SK-N-SH (cell line): ENCODE results near the gene KLK12.

ENCODE experiments used
- GABPA ChIP-seq: IDR thresholded peaks from 2 replicates; pipeline ENCODE4 v1.4.0; 2012; ENCODE audit warnings: low read depth, mild to moderate bottlenecking
- POLR2AphosphoS5 ChIP-seq: IDR thresholded peaks from 2 replicates; pipeline ENCODE4 v1.6.1; 2012; ENCODE audit warnings: low read depth, low read length
- YY1 ChIP-seq: IDR thresholded peaks from 2 replicates; pipeline ENCODE4 v1.4.0; 2012; ENCODE audit warnings: low read depth, mild to moderate bottlenecking
- TF ChIP-seq, protein P1 (sequence below): fragments of 200-600 bp; sonication (generic); IDR thresholded peaks from 2 replicates; pipeline ENCODE4 v1.6.1; 2017; ENCODE audit warnings: antibody characterized with exemption, mild to moderate bottlenecking, moderate library complexity
- TF ChIP-seq, protein P2 (sequence below): fragments of 150-350 bp; IDR thresholded peaks from 2 replicates; pipeline ENCODE4 v1.6.1; 2017; ENCODE audit warnings: antibody characterized with exemption, low read length, low read depth, borderline replicate concordance

DNA sequence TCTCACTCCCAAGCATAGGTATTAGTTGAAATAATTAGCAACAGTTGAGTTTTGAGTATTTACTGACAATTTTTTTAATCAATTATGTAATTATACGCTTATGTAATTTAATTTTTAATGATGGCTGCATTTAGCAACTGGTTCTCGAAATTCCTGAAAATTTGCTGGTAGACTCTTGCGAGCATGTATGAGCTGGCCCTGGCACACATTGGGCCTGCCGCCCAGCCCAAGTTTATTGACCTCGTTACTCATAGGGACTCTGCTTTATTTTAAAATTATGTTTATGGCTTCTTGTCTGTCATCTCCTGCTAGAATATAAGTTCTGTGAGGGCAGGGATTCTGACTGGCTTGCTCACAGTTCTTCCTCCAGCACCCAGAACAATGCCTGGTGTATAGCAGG, 41.2 kb upstream of the KLK12 start:
- TF ChIP-seq, protein P1, sequence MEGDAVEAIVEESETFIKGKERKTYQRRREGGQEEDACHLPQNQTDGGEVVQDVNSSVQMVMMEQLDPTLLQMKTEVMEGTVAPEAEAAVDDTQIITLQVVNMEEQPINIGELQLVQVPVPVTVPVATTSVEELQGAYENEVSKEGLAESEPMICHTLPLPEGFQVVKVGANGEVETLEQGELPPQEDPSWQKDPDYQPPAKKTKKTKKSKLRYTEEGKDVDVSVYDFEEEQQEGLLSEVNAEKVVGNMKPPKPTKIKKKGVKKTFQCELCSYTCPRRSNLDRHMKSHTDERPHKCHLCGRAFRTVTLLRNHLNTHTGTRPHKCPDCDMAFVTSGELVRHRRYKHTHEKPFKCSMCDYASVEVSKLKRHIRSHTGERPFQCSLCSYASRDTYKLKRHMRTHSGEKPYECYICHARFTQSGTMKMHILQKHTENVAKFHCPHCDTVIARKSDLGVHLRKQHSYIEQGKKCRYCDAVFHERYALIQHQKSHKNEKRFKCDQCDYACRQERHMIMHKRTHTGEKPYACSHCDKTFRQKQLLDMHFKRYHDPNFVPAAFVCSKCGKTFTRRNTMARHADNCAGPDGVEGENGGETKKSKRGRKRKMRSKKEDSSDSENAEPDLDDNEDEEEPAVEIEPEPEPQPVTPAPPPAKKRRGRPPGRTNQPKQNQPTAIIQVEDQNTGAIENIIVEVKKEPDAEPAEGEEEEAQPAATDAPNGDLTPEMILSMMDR = no peak
- TF ChIP-seq GABPA (no peak), POLR2AphosphoS5 (no peak), YY1 (no peak)
- TF ChIP-seq, protein P2, sequence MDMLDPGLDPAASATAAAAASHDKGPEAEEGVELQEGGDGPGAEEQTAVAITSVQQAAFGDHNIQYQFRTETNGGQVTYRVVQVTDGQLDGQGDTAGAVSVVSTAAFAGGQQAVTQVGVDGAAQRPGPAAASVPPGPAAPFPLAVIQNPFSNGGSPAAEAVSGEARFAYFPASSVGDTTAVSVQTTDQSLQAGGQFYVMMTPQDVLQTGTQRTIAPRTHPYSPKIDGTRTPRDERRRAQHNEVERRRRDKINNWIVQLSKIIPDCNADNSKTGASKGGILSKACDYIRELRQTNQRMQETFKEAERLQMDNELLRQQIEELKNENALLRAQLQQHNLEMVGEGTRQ = no peak
